Measurements from ENCODE around the gene C2CD4C.
"Not testable (repeated sequence)": the region's sequence is repeated elsewhere in the genome, so short reads cannot be mapped to it uniquely, and the experiment has no call there.

C2CD4C gene

DNA sequence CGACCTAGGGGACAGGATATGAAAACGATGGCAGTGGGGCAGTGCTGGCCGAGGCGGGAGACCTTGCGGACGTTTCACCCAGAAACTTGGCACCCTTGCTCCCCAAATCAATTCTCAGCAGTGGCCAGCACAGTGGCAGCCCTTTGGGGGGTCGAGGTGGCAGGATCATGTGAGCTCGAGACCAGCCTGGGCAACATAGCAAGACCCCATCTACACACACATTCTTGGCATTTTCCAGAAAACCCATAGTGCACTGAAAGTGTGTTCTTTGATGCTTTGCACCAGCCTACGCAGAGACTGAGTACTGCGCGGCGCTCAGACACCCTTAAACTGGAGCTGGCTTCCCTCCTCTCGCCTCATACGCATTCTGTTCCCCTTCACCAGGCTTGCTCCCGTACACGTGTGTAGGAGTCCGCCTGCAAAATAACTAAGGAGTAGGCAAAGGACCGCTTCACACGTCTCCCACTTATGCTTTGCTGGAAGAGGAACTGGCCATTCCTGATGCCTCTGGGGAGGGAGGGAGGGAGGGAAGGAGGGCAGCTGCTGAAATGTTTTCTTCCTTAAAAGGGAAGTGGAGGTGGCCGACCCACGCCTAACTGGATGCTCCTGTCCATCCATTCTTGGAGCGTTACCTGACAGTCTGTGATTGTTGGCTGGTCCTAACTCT is 40.9 kb downstream of the C2CD4C start:
- DNase-seq (ENCODE audit: low read depth in 2 of 2) = no peak

DNA sequence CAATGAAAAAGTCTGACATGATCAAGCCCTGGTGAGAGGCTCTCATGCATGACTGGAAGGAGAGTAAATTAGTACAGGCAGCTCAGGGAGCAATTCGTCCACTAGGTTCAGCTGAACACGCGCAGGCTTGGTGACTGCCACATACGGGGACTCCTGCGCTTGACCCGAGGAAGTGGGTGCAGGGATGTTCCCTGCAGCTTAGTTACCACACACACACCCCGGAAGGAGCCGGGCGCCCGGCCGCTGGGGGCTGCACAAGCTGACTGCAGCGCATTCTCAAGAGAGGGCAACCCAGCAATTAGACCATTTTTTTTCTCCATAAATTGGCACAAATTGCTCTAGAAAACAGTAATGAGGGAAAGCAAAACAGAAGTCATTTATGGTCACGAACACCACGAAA is 41.4 kb downstream of the C2CD4C start:
- DNase-seq (ENCODE audit: low read depth in 2 of 2) = no peak

DNA sequence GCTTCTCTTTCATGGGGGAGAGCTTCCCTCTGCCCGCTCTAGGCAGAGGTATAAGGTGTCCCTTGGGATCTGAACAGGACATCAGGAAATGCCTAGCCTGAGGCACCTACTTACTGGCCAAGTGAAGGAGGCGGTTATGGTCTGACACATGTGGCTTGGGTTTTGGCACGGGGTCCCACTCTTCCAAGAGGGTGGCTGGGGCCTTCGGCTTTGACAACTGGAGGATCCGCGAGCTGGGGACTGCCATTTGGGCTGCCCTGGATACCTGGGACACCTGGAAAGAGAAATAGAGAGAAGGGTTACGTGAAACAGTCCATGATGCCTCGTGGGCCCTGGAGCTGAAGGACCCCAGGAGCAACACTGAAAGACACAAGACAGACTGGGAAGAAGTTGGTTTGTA is 42.0 kb downstream of the C2CD4C start:
- no peak for DNase-seq (ENCODE audit: low read depth in 2 of 2)

- DNase-seq (ENCODE audit: low read depth in 2 of 2) = no peak
These were observed 42.7 kb downstream of the C2CD4C start for GRCh38 chr19:366205-366783.

DNA sequence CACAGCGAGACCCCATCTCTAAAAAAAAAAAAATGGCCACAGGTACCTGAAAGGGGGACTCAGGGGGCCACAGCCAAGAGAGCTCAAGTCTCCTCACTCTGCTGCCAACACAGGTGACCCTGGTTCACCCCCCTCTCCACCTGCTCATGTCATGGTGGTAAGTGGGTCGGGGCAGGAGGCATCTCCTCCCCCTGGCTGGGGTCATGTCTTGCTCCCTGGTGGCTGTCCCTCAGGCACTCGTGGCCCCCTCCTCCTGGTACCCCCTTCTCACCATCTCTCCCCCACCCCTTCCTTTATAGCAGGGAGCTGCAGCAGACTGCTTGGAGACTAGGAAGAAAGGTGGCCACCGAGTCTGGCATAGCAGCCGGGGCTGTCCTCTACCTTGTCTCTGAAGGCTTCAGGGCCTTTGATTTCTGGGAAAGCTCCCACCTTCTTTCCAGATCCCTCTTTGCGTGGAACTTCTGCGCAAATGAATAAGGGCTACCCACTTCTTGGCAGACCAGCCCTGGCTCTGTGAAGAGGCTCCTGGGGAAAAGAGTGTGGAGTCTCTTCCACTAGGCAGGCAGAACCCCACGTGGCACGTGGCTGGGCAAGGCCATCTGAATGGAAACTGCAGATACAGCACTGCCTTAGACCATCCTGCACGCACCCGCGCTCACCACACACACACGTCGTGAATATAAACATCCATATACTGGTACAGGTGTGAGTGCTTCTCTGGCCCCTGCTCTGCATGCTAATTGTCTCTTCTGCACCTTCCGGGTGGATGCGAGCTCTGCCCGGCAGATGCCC is 44.3 kb downstream of the C2CD4C start:
- DNase-seq (ENCODE audit: low read depth in 2 of 2) = no peak

- DNase-seq (ENCODE audit: low read depth in 2 of 2) = no peak
These were observed 46.3 kb downstream of the C2CD4C start for GRCh38 chr19:362683-363082.

GRCh38 chr19:362154-362553 is 46.8 kb downstream of the C2CD4C start:
- no peak for DNase-seq (ENCODE audit: low read depth in 2 of 2)

DNA sequence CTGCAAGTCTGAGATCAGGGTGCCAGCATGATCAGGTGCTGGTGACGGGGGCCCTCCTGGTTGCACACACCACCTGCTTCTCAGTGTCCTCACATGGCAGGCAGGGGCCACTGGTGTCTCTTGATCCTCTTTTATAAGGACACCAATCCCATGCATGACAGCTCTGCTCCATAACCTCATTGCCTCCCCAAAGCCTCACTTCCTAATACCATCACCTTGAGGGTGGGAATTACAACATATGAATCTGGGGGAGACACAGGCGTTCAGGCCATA is 49.4 kb downstream of the C2CD4C start:
- DNase-seq (ENCODE audit: low read depth in 2 of 2) = no peak

DNA sequence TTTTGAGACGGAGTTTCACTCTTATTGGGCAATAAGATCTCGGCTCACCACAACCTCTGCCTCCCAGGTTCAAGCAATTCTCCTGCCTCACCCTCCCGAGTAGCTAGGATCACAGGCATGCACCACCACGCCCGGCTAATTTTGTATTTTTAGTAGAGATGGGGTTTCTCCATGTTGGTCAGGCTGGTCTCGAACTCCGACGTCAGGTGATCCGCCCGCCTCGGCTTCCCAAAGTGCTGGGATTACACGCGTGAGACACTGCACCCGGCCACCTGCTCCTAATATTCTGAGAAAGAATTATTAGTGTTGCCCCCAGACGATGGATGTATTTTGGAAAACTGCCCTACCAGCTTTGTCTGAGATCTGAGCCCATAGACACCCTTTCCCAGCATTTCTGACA is 53.4 kb downstream of the C2CD4C start:
- not testable (repeated sequence) for DNase-seq (ENCODE audit: low read depth in 2 of 2)

Data from fibroblast of skin of left biceps (primary cell).